ENCODE data around the gene PDGFD. TPM values are rescaled to one million over a fixed set of nuclear protein-coding genes. Genes with fewer than 3 reads are reported as not detected.

The PDGFD gene
- total and polyA plus RNA-seq, 2 donors (not counting 1 experiment from before 2014, with no cell fraction given), result 1.3 TPM

DNA sequence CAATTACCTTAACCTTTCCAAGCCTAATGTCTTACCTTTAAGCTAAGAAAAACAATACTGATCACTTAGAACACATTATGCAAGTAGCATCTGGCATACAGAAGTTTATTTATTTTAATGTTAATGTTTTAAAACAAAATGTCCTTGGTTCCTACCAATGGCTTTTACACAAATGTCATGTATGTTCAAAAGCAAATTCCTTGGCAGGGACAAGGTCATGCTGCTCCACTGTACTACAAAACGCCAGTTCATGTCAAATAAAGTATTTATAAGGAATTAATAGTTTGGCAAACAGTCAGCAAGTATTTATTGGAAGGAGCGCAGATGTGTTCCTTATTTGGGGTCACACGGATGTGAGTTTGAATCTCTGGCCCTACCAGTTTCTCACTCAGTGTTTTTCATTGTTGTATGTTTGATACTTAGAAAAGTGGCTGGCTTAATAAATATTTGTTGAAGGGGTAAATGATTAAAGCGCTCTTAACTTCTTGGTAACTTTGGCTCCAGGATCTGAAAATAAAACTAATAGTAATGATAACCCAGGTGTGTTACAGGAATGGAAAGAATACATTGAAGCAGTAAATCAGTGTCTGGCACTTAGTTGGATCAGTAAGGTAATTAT is 108.9 kb downstream of the PDGFD start:
- no peaks in the 10 kb centered on the region for H4K20me1 ChIP-seq (ENCODE audit: control insufficient read depth, extremely low read depth, insufficient read depth, low read length)
- H3K36me3 ChIP-seq (ENCODE audit: control insufficient read depth, insufficient read depth, low read length), result no peaks in the 10 kb centered on the region
- no peaks in the 10 kb centered on the region for H3K27me3 ChIP-seq (ENCODE audit: control insufficient read depth, insufficient read depth, low read length)
- H3K79me2 ChIP-seq (ENCODE audit: control insufficient read depth, insufficient read depth, low read length), result no peaks in the 10 kb centered on the region
- H3K27ac ChIP-seq (ENCODE audit: insufficient read depth, low read length), result no peak overlapping the region
- no peak overlapping the region for H3K4me2 ChIP-seq (ENCODE audit: extremely low read depth, insufficient read depth, low read length)
- H3K4me1 ChIP-seq (ENCODE audit: control insufficient read depth, extremely low read depth, insufficient read depth, low read length), result no peaks in the 10 kb centered on the region
- no peak overlapping the region for H3K4me3 ChIP-seq (replicated peaks in 1 of 4; ENCODE audit: control extremely low read depth in 1 of 4, insufficient read depth in 1 of 4, low read depth in 3 of 4, low read length in 4 of 4)
- TF ChIP-seq, protein P1, sequence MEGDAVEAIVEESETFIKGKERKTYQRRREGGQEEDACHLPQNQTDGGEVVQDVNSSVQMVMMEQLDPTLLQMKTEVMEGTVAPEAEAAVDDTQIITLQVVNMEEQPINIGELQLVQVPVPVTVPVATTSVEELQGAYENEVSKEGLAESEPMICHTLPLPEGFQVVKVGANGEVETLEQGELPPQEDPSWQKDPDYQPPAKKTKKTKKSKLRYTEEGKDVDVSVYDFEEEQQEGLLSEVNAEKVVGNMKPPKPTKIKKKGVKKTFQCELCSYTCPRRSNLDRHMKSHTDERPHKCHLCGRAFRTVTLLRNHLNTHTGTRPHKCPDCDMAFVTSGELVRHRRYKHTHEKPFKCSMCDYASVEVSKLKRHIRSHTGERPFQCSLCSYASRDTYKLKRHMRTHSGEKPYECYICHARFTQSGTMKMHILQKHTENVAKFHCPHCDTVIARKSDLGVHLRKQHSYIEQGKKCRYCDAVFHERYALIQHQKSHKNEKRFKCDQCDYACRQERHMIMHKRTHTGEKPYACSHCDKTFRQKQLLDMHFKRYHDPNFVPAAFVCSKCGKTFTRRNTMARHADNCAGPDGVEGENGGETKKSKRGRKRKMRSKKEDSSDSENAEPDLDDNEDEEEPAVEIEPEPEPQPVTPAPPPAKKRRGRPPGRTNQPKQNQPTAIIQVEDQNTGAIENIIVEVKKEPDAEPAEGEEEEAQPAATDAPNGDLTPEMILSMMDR (conservative IDR thresholded peaks at IDR 0.05 in 1 of 2, IDR thresholded peaks at IDR 0.05 in 1 of 2; ENCODE audit: low read depth in 1 of 2, low read length in 2 of 2), result no peak
- no peak for TF ChIP-seq EZH2 (IDR thresholded peaks at IDR 0.05; ENCODE audit: low read length, missing control alignments)
- no peak overlapping the region for H3K9ac ChIP-seq (ENCODE audit: insufficient read depth, low read length)
- no peak for DNase-seq (ENCODE audit: low read depth in 2 of 2)
- no peak overlapping the region for H2AFZ ChIP-seq (ENCODE audit: low read length)
- H3K9me3 ChIP-seq (ENCODE audit: control insufficient read depth, insufficient read depth, low read depth, low read length), result no peaks in the 10 kb centered on the region

GRCh38 chr11:104053743-104054478 is 110.0 kb downstream of the PDGFD start:
- H3K36me3 ChIP-seq (ENCODE audit: control insufficient read depth, insufficient read depth, low read length), result no peaks in the 10 kb centered on the region
- no peak overlapping the region for H3K9ac ChIP-seq (ENCODE audit: insufficient read depth, low read length)
- no peaks in the 10 kb centered on the region for H3K4me1 ChIP-seq (ENCODE audit: control insufficient read depth, extremely low read depth, insufficient read depth, low read length)
- H3K27me3 ChIP-seq (ENCODE audit: control insufficient read depth, insufficient read depth, low read length), result no peaks in the 10 kb centered on the region
- no peak overlapping the region for H3K4me2 ChIP-seq (ENCODE audit: extremely low read depth, insufficient read depth, low read length)
- no peaks in the 10 kb centered on the region for H3K79me2 ChIP-seq (ENCODE audit: control insufficient read depth, insufficient read depth, low read length)
- no peak overlapping the region for H2AFZ ChIP-seq (ENCODE audit: low read length)
- no peaks in the 10 kb centered on the region for H4K20me1 ChIP-seq (ENCODE audit: control insufficient read depth, extremely low read depth, insufficient read depth, low read length)
- DNase-seq (ENCODE audit: low read depth in 2 of 2), result no peak
- no peak overlapping the region for H3K4me3 ChIP-seq (replicated peaks in 1 of 4; ENCODE audit: control extremely low read depth in 1 of 4, insufficient read depth in 1 of 4, low read depth in 3 of 4, low read length in 4 of 4)
- H3K27ac ChIP-seq (ENCODE audit: insufficient read depth, low read length), result no peak overlapping the region
- H3K9me3 ChIP-seq (ENCODE audit: control insufficient read depth, insufficient read depth, low read depth, low read length), result no peaks in the 10 kb centered on the region
- no peak for TF ChIP-seq EZH2 (IDR thresholded peaks at IDR 0.05; ENCODE audit: low read length, missing control alignments)
- TF ChIP-seq, protein P1 (conservative IDR thresholded peaks at IDR 0.05 in 1 of 2, IDR thresholded peaks at IDR 0.05 in 1 of 2; ENCODE audit: low read depth in 1 of 2, low read length in 2 of 2), result no peak

DNA sequence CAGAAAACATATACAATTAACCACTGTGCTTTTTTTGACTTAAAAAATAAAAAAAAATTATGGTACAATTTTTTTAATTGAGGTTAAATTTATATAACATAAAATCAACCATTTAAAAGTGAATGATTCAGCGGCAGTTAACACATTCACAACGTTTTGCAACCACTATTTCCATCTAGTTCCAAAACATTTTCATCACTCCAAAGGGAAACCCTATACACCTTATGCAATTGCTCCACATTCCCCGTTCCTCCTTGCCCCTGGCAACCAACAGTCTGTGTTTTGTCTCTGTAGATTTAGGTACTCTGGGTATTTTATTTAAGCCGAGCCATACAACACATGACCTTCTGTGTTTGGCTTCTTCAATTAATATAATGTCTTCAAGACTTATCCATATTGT is 112.2 kb downstream of the PDGFD start:
- H3K36me3 ChIP-seq (ENCODE audit: control insufficient read depth, insufficient read depth, low read length), result no peaks in the 10 kb centered on the region
- no peaks in the 10 kb centered on the region for H3K27me3 ChIP-seq (ENCODE audit: control insufficient read depth, insufficient read depth, low read length)
- TF ChIP-seq, protein P1 (conservative IDR thresholded peaks at IDR 0.05 in 1 of 2, IDR thresholded peaks at IDR 0.05 in 1 of 2; ENCODE audit: low read depth in 1 of 2, low read length in 2 of 2), result no peak
- TF ChIP-seq EZH2 (IDR thresholded peaks at IDR 0.05; ENCODE audit: low read length, missing control alignments), result no peak
- H3K79me2 ChIP-seq (ENCODE audit: control insufficient read depth, insufficient read depth, low read length), result no peaks in the 10 kb centered on the region
- H3K9me3 ChIP-seq (ENCODE audit: control insufficient read depth, insufficient read depth, low read depth, low read length), result no peaks in the 10 kb centered on the region
- H3K4me2 ChIP-seq (ENCODE audit: extremely low read depth, insufficient read depth, low read length), result no peak overlapping the region
- peak in 1 of 2 donors; percentile 22 for DNase-seq (ENCODE audit: low read depth in 2 of 2)
- H3K9ac ChIP-seq (ENCODE audit: insufficient read depth, low read length), result no peak overlapping the region
- H3K4me3 ChIP-seq (replicated peaks in 1 of 4; ENCODE audit: control extremely low read depth in 1 of 4, insufficient read depth in 1 of 4, low read depth in 3 of 4, low read length in 4 of 4), result no peak overlapping the region
- H2AFZ ChIP-seq (ENCODE audit: low read length), result no peak overlapping the region
- H3K4me1 ChIP-seq (ENCODE audit: control insufficient read depth, extremely low read depth, insufficient read depth, low read length), result no peaks in the 10 kb centered on the region
- H4K20me1 ChIP-seq (ENCODE audit: control insufficient read depth, extremely low read depth, insufficient read depth, low read length), result no peaks in the 10 kb centered on the region
- H3K27ac ChIP-seq (ENCODE audit: insufficient read depth, low read length), result no peak overlapping the region
